ENCODE measurements around the gene DQX1.

DNA sequence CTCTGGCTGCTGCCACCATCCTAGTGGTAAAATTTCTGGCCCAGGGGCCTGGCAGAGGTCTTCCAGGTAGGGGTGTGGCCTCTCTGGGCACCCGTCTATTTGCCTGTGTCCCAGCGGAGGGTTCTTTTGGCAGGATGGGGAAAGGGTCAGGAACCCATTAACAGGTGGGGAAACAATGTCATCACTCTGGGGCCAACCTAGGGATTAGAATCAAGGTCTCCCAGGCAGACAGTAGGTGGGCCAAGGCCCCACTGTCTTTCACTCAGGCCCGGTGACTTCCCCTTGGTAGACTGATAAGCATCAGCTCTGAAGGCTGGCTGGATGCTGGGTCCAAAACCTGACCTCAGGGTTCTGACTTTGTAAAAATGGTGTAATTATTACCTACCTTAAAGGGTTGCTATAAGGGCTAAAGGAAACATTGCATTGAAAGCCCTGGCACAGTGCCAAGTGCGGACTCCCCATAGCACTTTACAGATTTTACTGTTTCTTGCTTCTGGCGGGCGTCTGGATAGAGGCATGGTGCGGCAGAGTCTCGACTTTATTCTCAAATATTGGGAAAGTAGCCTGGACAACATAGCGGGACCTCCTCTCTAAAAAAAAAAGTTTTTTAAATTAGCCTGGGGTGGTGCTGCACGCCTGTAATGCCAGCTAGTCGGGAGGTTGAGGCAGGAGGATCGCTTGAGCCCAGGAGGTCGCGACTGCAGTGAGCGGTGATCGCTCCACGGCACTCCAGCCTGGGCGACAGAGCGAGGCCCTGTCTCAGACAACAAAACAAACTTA, 28.8 kb downstream of the DQX1 start:
- TF ChIP-seq SMARCB1 (IDR thresholded peaks at IDR 0.05; ENCODE audit: insufficient read length, low read depth) (no peak), EZH2 (IDR thresholded peaks at IDR 0.05; ENCODE audit: borderline replicate concordance, low read depth, low read length) (no peak), ZBTB17 (CRISPR knock-in tag; IDR thresholded peaks at IDR 0.05) (no peak)
- TF ChIP-seq, protein P1, sequence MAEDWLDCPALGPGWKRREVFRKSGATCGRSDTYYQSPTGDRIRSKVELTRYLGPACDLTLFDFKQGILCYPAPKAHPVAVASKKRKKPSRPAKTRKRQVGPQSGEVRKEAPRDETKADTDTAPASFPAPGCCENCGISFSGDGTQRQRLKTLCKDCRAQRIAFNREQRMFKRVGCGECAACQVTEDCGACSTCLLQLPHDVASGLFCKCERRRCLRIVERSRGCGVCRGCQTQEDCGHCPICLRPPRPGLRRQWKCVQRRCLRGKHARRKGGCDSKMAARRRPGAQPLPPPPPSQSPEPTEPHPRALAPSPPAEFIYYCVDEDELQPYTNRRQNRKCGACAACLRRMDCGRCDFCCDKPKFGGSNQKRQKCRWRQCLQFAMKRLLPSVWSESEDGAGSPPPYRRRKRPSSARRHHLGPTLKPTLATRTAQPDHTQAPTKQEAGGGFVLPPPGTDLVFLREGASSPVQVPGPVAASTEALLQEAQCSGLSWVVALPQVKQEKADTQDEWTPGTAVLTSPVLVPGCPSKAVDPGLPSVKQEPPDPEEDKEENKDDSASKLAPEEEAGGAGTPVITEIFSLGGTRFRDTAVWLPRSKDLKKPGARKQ (CRISPR knock-in tag; IDR thresholded peaks at IDR 0.05) = no peak
- TF ChIP-seq, protein P2, sequence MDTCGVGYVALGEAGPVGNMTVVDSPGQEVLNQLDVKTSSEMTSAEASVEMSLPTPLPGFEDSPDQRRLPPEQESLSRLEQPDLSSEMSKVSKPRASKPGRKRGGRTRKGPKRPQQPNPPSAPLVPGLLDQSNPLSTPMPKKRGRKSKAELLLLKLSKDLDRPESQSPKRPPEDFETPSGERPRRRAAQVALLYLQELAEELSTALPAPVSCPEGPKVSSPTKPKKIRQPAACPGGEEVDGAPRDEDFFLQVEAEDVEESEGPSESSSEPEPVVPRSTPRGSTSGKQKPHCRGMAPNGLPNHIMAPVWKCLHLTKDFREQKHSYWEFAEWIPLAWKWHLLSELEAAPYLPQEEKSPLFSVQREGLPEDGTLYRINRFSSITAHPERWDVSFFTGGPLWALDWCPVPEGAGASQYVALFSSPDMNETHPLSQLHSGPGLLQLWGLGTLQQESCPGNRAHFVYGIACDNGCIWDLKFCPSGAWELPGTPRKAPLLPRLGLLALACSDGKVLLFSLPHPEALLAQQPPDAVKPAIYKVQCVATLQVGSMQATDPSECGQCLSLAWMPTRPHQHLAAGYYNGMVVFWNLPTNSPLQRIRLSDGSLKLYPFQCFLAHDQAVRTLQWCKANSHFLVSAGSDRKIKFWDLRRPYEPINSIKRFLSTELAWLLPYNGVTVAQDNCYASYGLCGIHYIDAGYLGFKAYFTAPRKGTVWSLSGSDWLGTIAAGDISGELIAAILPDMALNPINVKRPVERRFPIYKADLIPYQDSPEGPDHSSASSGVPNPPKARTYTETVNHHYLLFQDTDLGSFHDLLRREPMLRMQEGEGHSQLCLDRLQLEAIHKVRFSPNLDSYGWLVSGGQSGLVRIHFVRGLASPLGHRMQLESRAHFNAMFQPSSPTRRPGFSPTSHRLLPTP (IDR thresholded peaks at IDR 0.05; ENCODE audit: borderline replicate concordance, extremely low read depth, insufficient read length) = no peak

Measured in K562 (cell line).